BLaER1 (cell line): ENCODE results near the gene TRAPPC3L.

Source experiments
- H3K27ac ChIP-seq: shearing (Covaris generic); formaldehyde crosslinking; 2 replicates; pipeline ENCODE4 v1.8.1; 2022
- H3K27me3 ChIP-seq: shearing (Covaris generic); formaldehyde crosslinking; 2 replicates; pipeline ENCODE4 v1.8.1; 2022
- H3K36me3 ChIP-seq: shearing (Covaris generic); formaldehyde crosslinking; 2 replicates; pipeline ENCODE4 v1.8.1; 2022
- H3K4me1 ChIP-seq: shearing (Covaris generic); formaldehyde crosslinking; 2 replicates; pipeline ENCODE4 v1.8.1; 2022
- H3K4me2 ChIP-seq: shearing (Covaris generic); formaldehyde crosslinking; 2 replicates; pipeline ENCODE4 v1.8.1; 2022
- H3K4me3 ChIP-seq: shearing (Covaris generic); formaldehyde crosslinking; 2 replicates; pipeline ENCODE4 v1.8.1; 2022
- H3K9ac ChIP-seq: shearing (Covaris generic); formaldehyde crosslinking; 2 replicates; pipeline ENCODE4 v1.8.1; 2022
- H3K9me3 ChIP-seq: shearing (Covaris generic); formaldehyde crosslinking; 2 replicates; pipeline ENCODE4 v1.8.1; 2022
- H4K20me1 ChIP-seq: shearing (Covaris generic); formaldehyde crosslinking; 2 replicates; pipeline ENCODE4 v1.8.1; 2022
- Cebpa-rat ChIP-seq: shearing (Covaris generic); IDR thresholded peaks from 2 replicates; pipeline ENCODE4 v1.8.1; 2022

Gene TRAPPC3L

GRCh38 chr6:116459927-116460326, 85.6 kb downstream of the TRAPPC3L start:
- no peak overlapping the region for H3K4me2 ChIP-seq
- H3K27ac ChIP-seq, result no peak overlapping the region
- peaks cover 30% of the 10 kb centered on the region for H3K27me3 ChIP-seq
- H3K9me3 ChIP-seq, result peaks cover 11% of the 10 kb centered on the region
- H3K9ac ChIP-seq, result no peak overlapping the region
- no peaks in the 10 kb centered on the region for H3K36me3 ChIP-seq
- H3K4me3 ChIP-seq, result no peak overlapping the region
- H4K20me1 ChIP-seq, result no peaks in the 10 kb centered on the region
- peaks cover 5% of the 10 kb centered on the region; the same call in 1 of the 2 replicates for H3K4me1 ChIP-seq
- no peak for TF ChIP-seq Cebpa-rat

- Histone ChIP-seq H3K4me3 (no peak overlapping the region), H3K9ac (no peak overlapping the region), H3K4me2 (no peak overlapping the region), H3K27me3 (peaks cover 23% of the 10 kb centered on the region), H4K20me1 (no peaks in the 10 kb centered on the region), H3K4me1 (no peaks in the 10 kb centered on the region), H3K36me3 (no peaks in the 10 kb centered on the region), H3K27ac (no peak overlapping the region), H3K9me3 (peaks cover 11% of the 10 kb centered on the region)
- TF ChIP-seq Cebpa-rat, result no peak
Observed at GRCh38 chr6:116458264-116458663, 87.2 kb downstream of the TRAPPC3L start.

- H3K4me3 ChIP-seq, result no peak overlapping the region
- no peak for TF ChIP-seq Cebpa-rat
- no peak overlapping the region for H3K4me2 ChIP-seq
- no peaks in the 10 kb centered on the region for H3K36me3 ChIP-seq
- H3K9ac ChIP-seq, result no peak overlapping the region
- H3K4me1 ChIP-seq, result no peaks in the 10 kb centered on the region
- H3K27ac ChIP-seq, result no peak overlapping the region
- H3K27me3 ChIP-seq, result peaks cover 11% of the 10 kb centered on the region
- no peaks in the 10 kb centered on the region for H4K20me1 ChIP-seq
- H3K9me3 ChIP-seq, result peaks cover 3% of the 10 kb centered on the region
Observed at GRCh38 chr6:116456927-116457326, 88.6 kb downstream of the TRAPPC3L start.

- Histone ChIP-seq H3K9me3 (no peaks in the 10 kb centered on the region), H3K36me3 (no peaks in the 10 kb centered on the region), H3K27me3 (peaks cover 3% of the 10 kb centered on the region; the same call in 1 of the 2 replicates), H3K4me3 (no peak overlapping the region), H4K20me1 (no peaks in the 10 kb centered on the region), H3K4me1 (peaks cover 5% of the 10 kb centered on the region), H3K4me2 (no peak overlapping the region), H3K27ac (no peak overlapping the region), H3K9ac (no peak overlapping the region)
- no peak for TF ChIP-seq Cebpa-rat
Observed at GRCh38 chr6:116456106-116456505, 89.4 kb downstream of the TRAPPC3L start.

GRCh38 chr6:116452531-116452930, 93.0 kb downstream of the TRAPPC3L start:
- no peak overlapping the region for H3K4me2 ChIP-seq
- no peak overlapping the region for H3K4me3 ChIP-seq
- no peak for TF ChIP-seq Cebpa-rat
- H4K20me1 ChIP-seq, result no peaks in the 10 kb centered on the region
- no peak overlapping the region for H3K27ac ChIP-seq
- H3K27me3 ChIP-seq, result no peaks in the 10 kb centered on the region
- no peaks in the 10 kb centered on the region for H3K9me3 ChIP-seq
- no peaks in the 10 kb centered on the region for H3K36me3 ChIP-seq
- peaks cover 9% of the 10 kb centered on the region for H3K4me1 ChIP-seq
- H3K9ac ChIP-seq, result no peak overlapping the region

GRCh38 chr6:116451916-116452315, 93.6 kb downstream of the TRAPPC3L start:
- Histone ChIP-seq H3K4me2 (no peak overlapping the region), H4K20me1 (no peaks in the 10 kb centered on the region), H3K36me3 (no peaks in the 10 kb centered on the region), H3K4me1 (peaks cover 9% of the 10 kb centered on the region), H3K4me3 (no peak overlapping the region), H3K9me3 (no peaks in the 10 kb centered on the region), H3K27me3 (no peaks in the 10 kb centered on the region), H3K27ac (no peak overlapping the region), H3K9ac (no peak overlapping the region)
- TF ChIP-seq Cebpa-rat, result no peak

GRCh38 chr6:116450769-116451740, 94.4 kb downstream of the TRAPPC3L start:
- TF ChIP-seq Cebpa-rat, result no peak
- Histone ChIP-seq H3K4me3 (no peak overlapping the region), H3K4me2 (peak overlapping the region; percentile 11), H3K27ac (no peak overlapping the region), H4K20me1 (no peaks in the 10 kb centered on the region), H3K36me3 (no peaks in the 10 kb centered on the region), H3K9ac (no peak overlapping the region), H3K4me1 (peaks cover 9% of the 10 kb centered on the region), H3K9me3 (no peaks in the 10 kb centered on the region), H3K27me3 (no peaks in the 10 kb centered on the region)

- no peak overlapping the region for H3K4me3 ChIP-seq
- peaks cover 9% of the 10 kb centered on the region for H3K4me1 ChIP-seq
- no peaks in the 10 kb centered on the region for H3K27me3 ChIP-seq
- H3K27ac ChIP-seq, result no peak overlapping the region
- H3K4me2 ChIP-seq, result no peak overlapping the region
- no peaks in the 10 kb centered on the region for H3K36me3 ChIP-seq
- H4K20me1 ChIP-seq, result no peaks in the 10 kb centered on the region
- no peak overlapping the region for H3K9ac ChIP-seq
- H3K9me3 ChIP-seq, result no peaks in the 10 kb centered on the region
- TF ChIP-seq Cebpa-rat, result no peak
Observed at GRCh38 chr6:116450185-116450710, 95.2 kb downstream of the TRAPPC3L start.

GRCh38 chr6:116449565-116449964, 95.9 kb downstream of the TRAPPC3L start:
- no peak overlapping the region for H3K4me3 ChIP-seq
- no peaks in the 10 kb centered on the region for H3K27me3 ChIP-seq
- no peak overlapping the region for H3K4me2 ChIP-seq
- H3K36me3 ChIP-seq, result no peaks in the 10 kb centered on the region
- no peaks in the 10 kb centered on the region for H3K9me3 ChIP-seq
- no peak overlapping the region for H3K27ac ChIP-seq
- peaks cover 9% of the 10 kb centered on the region for H3K4me1 ChIP-seq
- no peaks in the 10 kb centered on the region for H4K20me1 ChIP-seq
- TF ChIP-seq Cebpa-rat, result no peak
- no peak overlapping the region for H3K9ac ChIP-seq

- Histone ChIP-seq H3K4me1 (peaks cover 9% of the 10 kb centered on the region), H3K4me3 (no peak overlapping the region), H3K27me3 (no peaks in the 10 kb centered on the region), H3K9ac (no peak overlapping the region), H3K27ac (no peak overlapping the region), H3K4me2 (no peak overlapping the region), H3K36me3 (no peaks in the 10 kb centered on the region), H3K9me3 (no peaks in the 10 kb centered on the region), H4K20me1 (no peaks in the 10 kb centered on the region)
- no peak for TF ChIP-seq Cebpa-rat
Observed at GRCh38 chr6:116447496-116448011, 97.9 kb downstream of the TRAPPC3L start.
